ENCODE data around the gene NDUFAF5. TPM values are rescaled to one million over a fixed set of nuclear protein-coding genes. Genes with fewer than 3 reads are reported as not detected.

The NDUFAF5 gene
- total RNA-seq, 1 experiment from 2014 or later: 44.1 TPM

GRCh38 chr20:13817342-13817741 lies 32.5 kb downstream of the NDUFAF5 start:
- CTCF ChIA-PET: interaction anchor here (0.5 to 8.6 kb wide), 9 partner anchors 12 to 1941 kb away, joined by 3 to 154 read pairs (median 6); partner anchors contain the start of genes ESF1 and NDUFAF5
- peaks cover 67% of the 10 kb centered on the region for H3K36me3 Mint-ChIP-seq (ENCODE audit: insufficient read depth, unreplicated experiment)
- no peaks in the 10 kb centered on the region for H3K9me3 Mint-ChIP-seq (ENCODE audit: unreplicated experiment)
- no peak overlapping the region for H3K27ac Mint-ChIP-seq (ENCODE audit: low read depth, unreplicated experiment)
- no peak overlapping the region for H3K4me3 Mint-ChIP-seq (ENCODE audit: unreplicated experiment)
- intact Hi-C loops (cut with micrococcal nuclease): no loop called here
- BruUV-seq (replicated peaks): no TSS peak
- H3K4me1 Mint-ChIP-seq (ENCODE audit: insufficient read depth, unreplicated experiment): no peaks in the 10 kb centered on the region
- no peak for DNase-seq (ENCODE audit: unreplicated experiment)
- POLR2A ChIA-PET: interaction anchor here (1.1 to 4.2 kb wide), 4 partner anchors 14 to 243 kb away, joined by 3 to 28 read pairs (median 10); no protein-coding TSS in a partner anchor
- no peak for TF ChIP-seq CTCF (IDR thresholded peaks at IDR 0.05; ENCODE audit: unreplicated experiment)
- no peaks in the 10 kb centered on the region for H3K27me3 Mint-ChIP-seq (ENCODE audit: insufficient read depth, unreplicated experiment)

- Mint-ChIP-seq H3K4me1 (ENCODE audit: insufficient read depth, unreplicated experiment) (no peaks in the 10 kb centered on the region), H3K27ac (ENCODE audit: low read depth, unreplicated experiment) (no peak overlapping the region), H3K36me3 (ENCODE audit: insufficient read depth, unreplicated experiment) (peaks cover 47% of the 10 kb centered on the region), H3K27me3 (ENCODE audit: insufficient read depth, unreplicated experiment) (no peaks in the 10 kb centered on the region), H3K4me3 (ENCODE audit: unreplicated experiment) (no peak overlapping the region), H3K9me3 (ENCODE audit: unreplicated experiment) (no peaks in the 10 kb centered on the region)
- CTCF ChIA-PET: interaction anchor here (0.5 to 8.6 kb wide), 62 partner anchors 9 to 1666 kb away, joined by 3 to 154 read pairs (median 4); no protein-coding TSS in a partner anchor
- peak; percentile 70 for DNase-seq (ENCODE audit: unreplicated experiment)
- intact Hi-C loops (cut with micrococcal nuclease): loop anchor here (1.0 kb wide), 1 partner anchor 235 kb away; no protein-coding TSS in a partner anchor
- BruUV-seq (replicated peaks): no TSS peak
- TF ChIP-seq CTCF (IDR thresholded peaks at IDR 0.05; ENCODE audit: unreplicated experiment): peak; percentile 46
- POLR2A ChIA-PET: interaction anchor here (1.0 to 4.2 kb wide), 8 partner anchors 13 to 240 kb away, joined by 3 to 28 read pairs (median 5); partner anchors contain the start of genes ESF1, MACROD2 and NDUFAF5
Measured at GRCh38 chr20:13819885-13820645, 35.2 kb downstream of the NDUFAF5 start.

- H3K4me1 Mint-ChIP-seq (ENCODE audit: insufficient read depth, unreplicated experiment): no peaks in the 10 kb centered on the region
- H3K27ac Mint-ChIP-seq (ENCODE audit: low read depth, unreplicated experiment): no peak overlapping the region
- H3K27me3 Mint-ChIP-seq (ENCODE audit: insufficient read depth, unreplicated experiment): no peaks in the 10 kb centered on the region
- intact Hi-C loops (cut with micrococcal nuclease): no loop called here
- CTCF ChIA-PET: interaction anchor here (0.5 to 8.6 kb wide), 8 partner anchors 16 to 330 kb away, joined by 3 to 154 read pairs (median 10); no protein-coding TSS in a partner anchor
- POLR2A ChIA-PET: interaction anchor here (0.7 to 3.3 kb wide), 6 partner anchors 16 to 239 kb away, joined by 3 to 16 read pairs (median 5); partner anchors contain the start of genes ESF1 and NDUFAF5
- TF ChIP-seq CTCF (IDR thresholded peaks at IDR 0.05; ENCODE audit: unreplicated experiment): no peak
- DNase-seq (ENCODE audit: unreplicated experiment): peak; percentile 43
- no TSS peak for BruUV-seq (replicated peaks)
- H3K36me3 Mint-ChIP-seq (ENCODE audit: insufficient read depth, unreplicated experiment): peaks cover 37% of the 10 kb centered on the region
- H3K4me3 Mint-ChIP-seq (ENCODE audit: unreplicated experiment): no peak overlapping the region
- no peaks in the 10 kb centered on the region for H3K9me3 Mint-ChIP-seq (ENCODE audit: unreplicated experiment)
Measured at GRCh38 chr20:13821876-13822275, 37.0 kb downstream of the NDUFAF5 start.

- intact Hi-C loops (cut with micrococcal nuclease): no loop called here
- POLR2A ChIA-PET: interaction anchor here (1.6 to 3.3 kb wide), 3 partner anchors 22 to 232 kb away, joined by 6 to 16 read pairs (median 7); partner anchors contain the start of genes ESF1 and NDUFAF5
- CTCF ChIA-PET: interaction anchor here (0.6 to 8.6 kb wide), 6 partner anchors 17 to 407 kb away, joined by 3 to 154 read pairs (median 20); no protein-coding TSS in a partner anchor
- Mint-ChIP-seq H3K36me3 (ENCODE audit: insufficient read depth, unreplicated experiment) (peaks cover 31% of the 10 kb centered on the region), H3K27ac (ENCODE audit: low read depth, unreplicated experiment) (no peak overlapping the region), H3K27me3 (ENCODE audit: insufficient read depth, unreplicated experiment) (no peaks in the 10 kb centered on the region), H3K4me3 (ENCODE audit: unreplicated experiment) (no peak overlapping the region), H3K4me1 (ENCODE audit: insufficient read depth, unreplicated experiment) (no peaks in the 10 kb centered on the region), H3K9me3 (ENCODE audit: unreplicated experiment) (no peaks in the 10 kb centered on the region)
- TF ChIP-seq CTCF (IDR thresholded peaks at IDR 0.05; ENCODE audit: unreplicated experiment): no peak
- BruUV-seq (replicated peaks): TSS peak; percentile 10
- no peak for DNase-seq (ENCODE audit: unreplicated experiment)
Measured at GRCh38 chr20:13822459-13822858, 37.6 kb downstream of the NDUFAF5 start.
